ENCODE measurements around the gene FADS2.

Gene FADS2

DNA sequence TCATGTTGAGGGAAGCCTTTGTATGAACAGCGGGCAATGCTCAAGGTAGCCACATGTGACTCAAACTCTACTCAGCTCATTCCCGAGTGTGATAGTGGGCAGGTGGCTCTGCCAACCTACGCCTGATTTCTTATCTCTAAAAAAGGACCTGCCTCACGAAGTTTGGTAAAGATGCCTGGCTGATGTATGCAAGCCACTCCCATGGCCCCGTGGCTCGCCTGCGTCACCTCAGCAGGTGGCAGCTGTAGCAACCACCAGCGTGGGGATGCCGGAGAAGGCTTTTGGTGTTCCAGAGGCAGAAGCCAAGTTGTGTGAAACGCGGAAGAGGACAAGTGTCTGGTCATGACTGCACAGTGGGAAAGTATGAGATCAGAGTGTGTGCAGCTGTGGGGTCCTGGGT is 5.4 kb downstream of the FADS2 start:
- no peak overlapping the region for H3K27ac ChIP-seq (replicated peaks)
- no peak for DNase-seq (ENCODE audit: low read depth in 1 of 2, low spot score in 1 of 2)
- no peak for TF ChIP-seq SPI1 (IDR thresholded peaks at IDR 0.05; ENCODE audit: borderline replicate concordance, low read depth)
- no peak for TF ChIP-seq GABPA (IDR thresholded peaks at IDR 0.05; ENCODE audit: low read depth)
- TF ChIP-seq, protein P1, sequence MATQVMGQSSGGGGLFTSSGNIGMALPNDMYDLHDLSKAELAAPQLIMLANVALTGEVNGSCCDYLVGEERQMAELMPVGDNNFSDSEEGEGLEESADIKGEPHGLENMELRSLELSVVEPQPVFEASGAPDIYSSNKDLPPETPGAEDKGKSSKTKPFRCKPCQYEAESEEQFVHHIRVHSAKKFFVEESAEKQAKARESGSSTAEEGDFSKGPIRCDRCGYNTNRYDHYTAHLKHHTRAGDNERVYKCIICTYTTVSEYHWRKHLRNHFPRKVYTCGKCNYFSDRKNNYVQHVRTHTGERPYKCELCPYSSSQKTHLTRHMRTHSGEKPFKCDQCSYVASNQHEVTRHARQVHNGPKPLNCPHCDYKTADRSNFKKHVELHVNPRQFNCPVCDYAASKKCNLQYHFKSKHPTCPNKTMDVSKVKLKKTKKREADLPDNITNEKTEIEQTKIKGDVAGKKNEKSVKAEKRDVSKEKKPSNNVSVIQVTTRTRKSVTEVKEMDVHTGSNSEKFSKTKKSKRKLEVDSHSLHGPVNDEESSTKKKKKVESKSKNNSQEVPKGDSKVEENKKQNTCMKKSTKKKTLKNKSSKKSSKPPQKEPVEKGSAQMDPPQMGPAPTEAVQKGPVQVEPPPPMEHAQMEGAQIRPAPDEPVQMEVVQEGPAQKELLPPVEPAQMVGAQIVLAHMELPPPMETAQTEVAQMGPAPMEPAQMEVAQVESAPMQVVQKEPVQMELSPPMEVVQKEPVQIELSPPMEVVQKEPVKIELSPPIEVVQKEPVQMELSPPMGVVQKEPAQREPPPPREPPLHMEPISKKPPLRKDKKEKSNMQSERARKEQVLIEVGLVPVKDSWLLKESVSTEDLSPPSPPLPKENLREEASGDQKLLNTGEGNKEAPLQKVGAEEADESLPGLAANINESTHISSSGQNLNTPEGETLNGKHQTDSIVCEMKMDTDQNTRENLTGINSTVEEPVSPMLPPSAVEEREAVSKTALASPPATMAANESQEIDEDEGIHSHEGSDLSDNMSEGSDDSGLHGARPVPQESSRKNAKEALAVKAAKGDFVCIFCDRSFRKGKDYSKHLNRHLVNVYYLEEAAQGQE (IDR thresholded peaks at IDR 0.05; ENCODE audit: insufficient replicate concordance, low read depth): no peak
- TF ChIP-seq, protein P2, sequence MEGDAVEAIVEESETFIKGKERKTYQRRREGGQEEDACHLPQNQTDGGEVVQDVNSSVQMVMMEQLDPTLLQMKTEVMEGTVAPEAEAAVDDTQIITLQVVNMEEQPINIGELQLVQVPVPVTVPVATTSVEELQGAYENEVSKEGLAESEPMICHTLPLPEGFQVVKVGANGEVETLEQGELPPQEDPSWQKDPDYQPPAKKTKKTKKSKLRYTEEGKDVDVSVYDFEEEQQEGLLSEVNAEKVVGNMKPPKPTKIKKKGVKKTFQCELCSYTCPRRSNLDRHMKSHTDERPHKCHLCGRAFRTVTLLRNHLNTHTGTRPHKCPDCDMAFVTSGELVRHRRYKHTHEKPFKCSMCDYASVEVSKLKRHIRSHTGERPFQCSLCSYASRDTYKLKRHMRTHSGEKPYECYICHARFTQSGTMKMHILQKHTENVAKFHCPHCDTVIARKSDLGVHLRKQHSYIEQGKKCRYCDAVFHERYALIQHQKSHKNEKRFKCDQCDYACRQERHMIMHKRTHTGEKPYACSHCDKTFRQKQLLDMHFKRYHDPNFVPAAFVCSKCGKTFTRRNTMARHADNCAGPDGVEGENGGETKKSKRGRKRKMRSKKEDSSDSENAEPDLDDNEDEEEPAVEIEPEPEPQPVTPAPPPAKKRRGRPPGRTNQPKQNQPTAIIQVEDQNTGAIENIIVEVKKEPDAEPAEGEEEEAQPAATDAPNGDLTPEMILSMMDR (IDR thresholded peaks at IDR 0.05; ENCODE audit: insufficient read depth, low read length): no peak
- no peak for TF ChIP-seq POLR2AphosphoS5 (IDR thresholded peaks at IDR 0.05; ENCODE audit: low read depth)
- H3K4me3 ChIP-seq (replicated peaks; ENCODE audit: insufficient read depth, low read length): no peak overlapping the region
- peaks cover 17% of the 10 kb centered on the region for H3K27me3 ChIP-seq (ENCODE audit: insufficient read depth, poor library complexity, severe bottlenecking)

DNA sequence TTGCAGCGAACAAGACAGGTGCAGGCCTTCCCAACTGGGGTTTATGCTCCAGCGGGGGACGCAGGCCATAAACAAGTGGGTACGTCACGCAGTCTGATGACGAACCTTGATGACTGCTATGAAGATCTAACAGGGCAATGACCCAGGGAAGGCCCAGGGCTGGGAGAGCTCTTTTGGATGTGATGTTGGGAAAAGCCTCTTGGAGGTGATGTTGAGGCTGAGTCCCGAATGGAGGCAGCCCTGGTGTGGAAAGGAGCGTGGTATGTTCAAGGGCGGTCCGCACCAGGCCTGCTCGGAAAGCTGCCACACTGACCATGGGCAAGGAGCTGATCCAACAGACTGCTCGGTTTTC is 5.8 kb downstream of the FADS2 start:
- TF ChIP-seq SPI1 (IDR thresholded peaks at IDR 0.05; ENCODE audit: borderline replicate concordance, low read depth) (no peak), POLR2AphosphoS5 (IDR thresholded peaks at IDR 0.05; ENCODE audit: low read depth) (no peak), GABPA (IDR thresholded peaks at IDR 0.05; ENCODE audit: low read depth) (no peak)
- TF ChIP-seq, protein P1 (IDR thresholded peaks at IDR 0.05; ENCODE audit: insufficient replicate concordance, low read depth): no peak
- TF ChIP-seq, protein P2 (IDR thresholded peaks at IDR 0.05; ENCODE audit: insufficient read depth, low read length): no peak
- no peak overlapping the region for H3K27ac ChIP-seq (replicated peaks)
- DNase-seq (ENCODE audit: low read depth in 1 of 2, low spot score in 1 of 2): no peak
- H3K27me3 ChIP-seq (ENCODE audit: insufficient read depth, poor library complexity, severe bottlenecking): peaks cover 13% of the 10 kb centered on the region
- no peak overlapping the region for H3K4me3 ChIP-seq (replicated peaks; ENCODE audit: insufficient read depth, low read length)

DNA sequence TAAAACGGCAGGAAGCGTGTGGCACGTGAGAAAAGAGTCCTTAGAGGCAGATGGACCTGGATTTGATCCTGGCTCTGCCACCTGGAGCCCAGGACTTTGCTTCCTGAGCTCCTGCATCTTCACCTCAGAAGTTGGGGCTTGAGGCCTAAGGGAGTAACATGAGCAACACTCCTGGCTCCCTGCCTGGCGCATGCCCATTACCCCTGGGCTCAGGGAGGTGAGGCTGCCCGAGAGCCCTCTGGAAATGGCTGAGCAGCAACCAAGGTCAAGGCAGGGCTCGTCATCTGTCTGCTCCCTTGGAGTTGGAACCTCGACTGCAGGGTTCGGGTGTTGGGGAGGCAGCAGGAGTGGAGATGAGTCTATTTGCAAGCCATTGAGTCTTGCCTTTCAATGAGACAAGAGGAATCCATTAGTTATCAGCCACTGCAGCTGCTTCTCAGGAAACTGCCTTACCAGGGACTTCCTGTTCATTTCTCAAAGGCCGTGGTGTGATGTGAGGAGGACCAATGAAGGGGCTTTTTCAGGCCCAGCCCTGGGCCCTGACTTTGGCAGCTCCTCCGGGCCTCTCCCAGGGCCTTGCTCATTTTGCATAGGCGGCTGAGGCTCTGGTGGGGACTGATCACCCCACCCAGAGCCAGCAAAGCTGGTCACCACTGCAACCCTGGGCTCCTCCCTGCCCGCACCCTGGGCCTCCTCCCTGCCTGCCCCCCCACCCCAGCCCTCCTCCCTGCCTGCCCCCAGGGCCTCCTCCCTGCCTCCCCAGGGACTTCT is 6.4 kb downstream of the FADS2 start:
- Histone ChIP-seq H3K4me3 (replicated peaks; ENCODE audit: insufficient read depth, low read length) (no peak overlapping the region), H3K27ac (replicated peaks) (no peak overlapping the region), H3K27me3 (ENCODE audit: insufficient read depth, poor library complexity, severe bottlenecking) (peaks cover 7% of the 10 kb centered on the region)
- peak; percentile 10 to 53 for DNase-seq (ENCODE audit: low read depth in 1 of 2, low spot score in 1 of 2)
- TF ChIP-seq, protein P1 (IDR thresholded peaks at IDR 0.05; ENCODE audit: insufficient replicate concordance, low read depth): no peak
- TF ChIP-seq, protein P2 (IDR thresholded peaks at IDR 0.05; ENCODE audit: insufficient read depth, low read length): no peak
- TF ChIP-seq SPI1 (IDR thresholded peaks at IDR 0.05; ENCODE audit: borderline replicate concordance, low read depth) (peak; percentile 33; the same call in 1 of the 2 replicates), POLR2AphosphoS5 (IDR thresholded peaks at IDR 0.05; ENCODE audit: low read depth) (0 out of 2 replicates have a peak, but pooled peaks have one; percentile 32), GABPA (IDR thresholded peaks at IDR 0.05; ENCODE audit: low read depth) (0 out of 2 replicates have a peak, but pooled peaks have one; percentile 24)
